IMR-90 (cell line): ENCODE results near the gene BRD1. TPM values are rescaled to one million over a fixed set of nuclear protein-coding genes. Genes with fewer than 3 reads are reported as not detected.

ENCODE experiments used
- ATAC-seq: fragments of 200-7000 bp; cut with Tn5 transposase; 2 replicates; pipeline ENCODE4 v1.9.1; 2020; ENCODE audit warnings: low read depth, mild to moderate bottlenecking, moderate library complexity
- BruUV-seq: library from RNA; stranded (reverse); fragments of 400-500 nt; replicated peaks from 2 replicates; lab custom pipeline; 2021; lab: Mats Ljungman, UMichigan
- CTCF ChIA-PET: fragments of 300-600 bp; formaldehyde crosslinking; extraction: SDS; loops from one replicate; lab custom pipeline; 2021; ENCODE audit warnings: antibody characterized with exemption; lab: Yijun Ruan, JAX
- POLR2A ChIA-PET: fragments of 300-600 bp; sonication (Branson Sonifier 250); formaldehyde crosslinking; loops from one replicate; lab custom pipeline; 2022; ENCODE audit warnings: antibody characterized with exemption; ENCODE audit not compliant: unreplicated experiment; lab: Charles Lee
- DNase-seq: peaks from one replicate; pipeline ENCODE4 v3.0.0; 2013
- H2AFZ ChIP-seq: replicated peaks from 2 replicates; pipeline ENCODE3; 2013; ENCODE audit warnings: low read length, mild to moderate bottlenecking; ENCODE audit not compliant: poor library complexity
- H2AK5ac ChIP-seq: 2 replicates; pipeline ENCODE4 v1.6.1; 2013; ENCODE audit warnings: low read depth, low read length, inconsistent platforms
- H2AK9ac ChIP-seq: replicated peaks from 2 replicates; pipeline ENCODE3; 2013; ENCODE audit warnings: mild to moderate bottlenecking, low read depth, low read length, moderate library complexity; ENCODE audit not compliant: poor library complexity
- H2BK120ac ChIP-seq: 2 replicates; pipeline ENCODE4 v1.6.1; 2013; ENCODE audit warnings: low read depth, low read length, inconsistent platforms
- H2BK15ac ChIP-seq: 3 replicates; pipeline ENCODE4 v1.6.1; 2013; ENCODE audit warnings: low read depth, low read length, inconsistent platforms
- H2BK20ac ChIP-seq: 2 replicates; pipeline ENCODE4 v1.6.1; 2013; ENCODE audit warnings: low read depth, mild to moderate bottlenecking, inconsistent platforms, low read length, moderate library complexity
- H2BK5ac ChIP-seq: 2 replicates; pipeline ENCODE4 v1.6.1; 2013; ENCODE audit warnings: mild to moderate bottlenecking, low read depth, low read length, inconsistent platforms; ENCODE audit not compliant: poor library complexity, severe bottlenecking
- H3K14ac ChIP-seq: replicated peaks from 2 replicates; pipeline ENCODE4 v1.6.1; 2013; ENCODE audit warnings: low read depth, low read length, inconsistent platforms
- H3K18ac ChIP-seq: 2 replicates; pipeline ENCODE4 v1.6.1; 2013; ENCODE audit warnings: low read depth, low read length, control low read depth
- H3K23ac ChIP-seq: 2 replicates; pipeline ENCODE4 v1.6.1; 2013; ENCODE audit warnings: low read depth, low read length, inconsistent platforms
- H3K27ac ChIP-seq: 2 replicates; pipeline ENCODE4 v1.5.1; 2013; ENCODE audit warnings: mild to moderate bottlenecking, control low read depth, low read length; ENCODE audit not compliant: insufficient read depth
- H3K27me3 ChIP-seq: 2 replicates; pipeline ENCODE4 v1.6.1; 2013; ENCODE audit warnings: low read length; ENCODE audit not compliant: control insufficient read depth, insufficient read depth
- H3K36me3 ChIP-seq: 2 replicates; pipeline ENCODE4 v1.6.1; 2013; ENCODE audit warnings: low read length, mixed read lengths; ENCODE audit not compliant: control insufficient read depth, insufficient read depth
- H3K4ac ChIP-seq: 2 replicates; pipeline ENCODE4 v1.6.1; 2013; ENCODE audit warnings: low read depth, low read length, inconsistent platforms
- H3K4me1 ChIP-seq: 2 replicates; pipeline ENCODE4 v1.6.1; 2013; ENCODE audit warnings: low read length, mixed read lengths; ENCODE audit not compliant: control insufficient read depth, insufficient read depth
- H3K4me2 ChIP-seq: 2 replicates; pipeline ENCODE4 v1.6.1; 2013; ENCODE audit warnings: low read depth, mild to moderate bottlenecking, control low read depth, low read length, moderate library complexity
- H3K4me3 ChIP-seq: 2 replicates; pipeline ENCODE4 v1.5.1; 2013; ENCODE audit warnings: low read depth, mild to moderate bottlenecking, control low read depth, low read length, moderate library complexity; ENCODE audit not compliant: insufficient read depth
- H3K56ac ChIP-seq: 2 replicates; pipeline ENCODE4 v1.6.1; 2013; ENCODE audit warnings: low read length, inconsistent platforms; ENCODE audit not compliant: insufficient read depth; ENCODE audit errors: extremely low read depth
- H3K79me1 ChIP-seq, 2 experiments: 2 replicates each; pipeline ENCODE4 v1.6.1; 2013; ENCODE audit warnings: low read length in 2 of 2, inconsistent platforms in 1 of 2, low read depth in 1 of 2
- H3K9ac ChIP-seq: 2 replicates; pipeline ENCODE4 v1.6.1; 2013; ENCODE audit warnings: low read depth, low read length, control low read depth
- H3K9me1 ChIP-seq: 2 replicates; pipeline ENCODE4 v1.6.1; 2013; ENCODE audit warnings: low read length, inconsistent platforms; ENCODE audit not compliant: insufficient read depth
- H3K9me3 ChIP-seq: 2 replicates; pipeline ENCODE4 v1.6.1; 2013; ENCODE audit warnings: low read length; ENCODE audit not compliant: control insufficient read depth, insufficient read depth
- H4K20me1 ChIP-seq: 2 replicates; pipeline ENCODE4 v1.6.1; 2013; ENCODE audit warnings: low read length, inconsistent platforms; ENCODE audit not compliant: insufficient read depth
- H4K5ac ChIP-seq: 2 replicates; pipeline ENCODE4 v1.6.1; 2013; ENCODE audit warnings: mild to moderate bottlenecking, low read depth, low read length, control low read depth
- H4K8ac ChIP-seq, 2 experiments: 2 replicates each; pipeline ENCODE4 v1.6.1; 2013; ENCODE audit warnings: low read depth in 2 of 2, low read length in 2 of 2, control low read depth in 1 of 2, inconsistent platforms in 1 of 2
- H4K91ac ChIP-seq: 2 replicates; pipeline ENCODE4 v1.6.1; 2013; ENCODE audit warnings: low read depth, low read length, inconsistent platforms; ENCODE audit not compliant: insufficient read depth
- BHLHE40 ChIP-seq: fragments of 150-350 bp; IDR thresholded peaks from 2 replicates; pipeline ENCODE4 v1.6.1; 2016; ENCODE audit warnings: mild to moderate bottlenecking, low read depth, low read length
- MXI1 ChIP-seq: IDR thresholded peaks from 2 replicates; pipeline ENCODE4 v1.6.1; 2012; ENCODE audit warnings: low read depth, mild to moderate bottlenecking, low read length, moderate library complexity, borderline replicate concordance
- NFE2L2 ChIP-seq: fragments of 150-350 bp; IDR thresholded peaks from 2 replicates; pipeline ENCODE4 v1.6.1; 2016; ENCODE audit warnings: low read depth, mild to moderate bottlenecking, low read length
- RFX5 ChIP-seq: IDR thresholded peaks from 2 replicates; pipeline ENCODE4 v1.8.0; 2012; ENCODE audit warnings: low read depth, mild to moderate bottlenecking, low read length, moderate library complexity
- WGBS, 2 experiments: methylation state at CpG; one replicate each; pipeline versions ENCODE4 v1.1.5 to v1.1.7; 2013; ENCODE audit warnings: missing lambda C conversion rate in 2 of 2; ENCODE audit not compliant: insufficient read length in 1 of 2; ENCODE audit errors: extremely low coverage in 2 of 2; 5-methylcytosine and 5-hydroxymethylcytosine counted together
- dilution Hi-C: fragments of 300-500 bp; cut with HindIII; formaldehyde crosslinking; loops from one replicate; pipeline ENCODE4 v1.14.3; 2018; ENCODE audit warnings: low sequenced_read_pairs; ENCODE audit not compliant: unreplicated experiment
- in situ Hi-C: fragments of 300-500 bp; cut with MboI; formaldehyde crosslinking; loops from 3 replicates; pipeline ENCODE4 v1.14.3; 2019; ENCODE audit warnings: low sequenced_read_pairs, inconsistent platforms, mixed read lengths
- intact Hi-C: fragments of 100-400 bp; cut with micrococcal nuclease; formaldehyde crosslinking; loops from 2 replicates; pipeline ENCODE4 v1.10.0; 2022
- polyA plus RNA-seq, 3 experiments: library from polyadenylated mRNA; depleted of rRNA; stranded (reverse); fragments of >200 nt; gene quantifications; 2 replicates each; pipeline ENCODE4 v1.2.3, GENCODE V29; 2012; ENCODE audit warnings: low replicate concordance in 1 of 3
- total RNA-seq: library from RNA; depleted of rRNA; stranded (reverse); fragments of >200 nt; gene quantifications from 2 replicates; pipeline ENCODE4 v1.2.3, GENCODE V29; 2012

Gene BRD1
- total and polyA plus RNA-seq, 2 of the 4 experiments (the other 2 are of a cell fraction), result 10.0 to 10.6 TPM

GRCh38 chr22:49735901-49736421 is 91.7 kb downstream of the BRD1 start:
- H3K4me3 ChIP-seq, result no peak overlapping the region
- no peak for DNase-seq
- no peaks in the 10 kb centered on the region for H3K27me3 ChIP-seq
- no peak overlapping the region for H3K27ac ChIP-seq
- no peak overlapping the region for H3K18ac ChIP-seq
- ChIA-PET POLR2A (no interaction called here), CTCF (no interaction called here)
- no peak for ATAC-seq
- no peak overlapping the region for H2BK5ac ChIP-seq
- H3K36me3 ChIP-seq, result no peaks in the 10 kb centered on the region
- intact Hi-C loops, result no loop called here
- H2AFZ ChIP-seq, result no peak overlapping the region
- WGBS, 2 experiments, result no CpG with 5 or more reads among the region's 13 CpGs
- H4K20me1 ChIP-seq, result no peaks in the 10 kb centered on the region
- no peak overlapping the region for H4K91ac ChIP-seq
- dilution Hi-C loops, result no loop called here
- H3K4me1 ChIP-seq, result no peaks in the 10 kb centered on the region
- no TSS peak for BruUV-seq
- H3K4ac ChIP-seq, result no peak overlapping the region
- no peak overlapping the region for H2BK15ac ChIP-seq
- H3K9me3 ChIP-seq, result no peaks in the 10 kb centered on the region
- no peaks in the 10 kb centered on the region for H3K9me1 ChIP-seq
- H3K79me1 ChIP-seq, result no peaks in the 10 kb centered on the region
- no peak overlapping the region for H3K9ac ChIP-seq
- no peak overlapping the region for H3K23ac ChIP-seq
- H2BK20ac ChIP-seq, result no peak overlapping the region
- no peak overlapping the region for H2BK120ac ChIP-seq
- H4K5ac ChIP-seq, result no peak overlapping the region
- no peak overlapping the region for H2AK9ac ChIP-seq
- TF ChIP-seq MXI1 (no peak), BHLHE40 (no peak), NFE2L2 (no peak), RFX5 (no peak)
- H3K56ac ChIP-seq, result no peak overlapping the region
- H4K8ac ChIP-seq, result no peak overlapping the region
- H2AK5ac ChIP-seq, result no peak overlapping the region
- in situ Hi-C loops, result no loop called here
- no peak overlapping the region for H3K4me2 ChIP-seq
- no peak overlapping the region for H3K14ac ChIP-seq
